ENCODE results near the gene CHD2.
A peak's percentile ranks its signal among the peaks of the same experiment; 100 is the strongest.

CHD2 gene

DNA sequence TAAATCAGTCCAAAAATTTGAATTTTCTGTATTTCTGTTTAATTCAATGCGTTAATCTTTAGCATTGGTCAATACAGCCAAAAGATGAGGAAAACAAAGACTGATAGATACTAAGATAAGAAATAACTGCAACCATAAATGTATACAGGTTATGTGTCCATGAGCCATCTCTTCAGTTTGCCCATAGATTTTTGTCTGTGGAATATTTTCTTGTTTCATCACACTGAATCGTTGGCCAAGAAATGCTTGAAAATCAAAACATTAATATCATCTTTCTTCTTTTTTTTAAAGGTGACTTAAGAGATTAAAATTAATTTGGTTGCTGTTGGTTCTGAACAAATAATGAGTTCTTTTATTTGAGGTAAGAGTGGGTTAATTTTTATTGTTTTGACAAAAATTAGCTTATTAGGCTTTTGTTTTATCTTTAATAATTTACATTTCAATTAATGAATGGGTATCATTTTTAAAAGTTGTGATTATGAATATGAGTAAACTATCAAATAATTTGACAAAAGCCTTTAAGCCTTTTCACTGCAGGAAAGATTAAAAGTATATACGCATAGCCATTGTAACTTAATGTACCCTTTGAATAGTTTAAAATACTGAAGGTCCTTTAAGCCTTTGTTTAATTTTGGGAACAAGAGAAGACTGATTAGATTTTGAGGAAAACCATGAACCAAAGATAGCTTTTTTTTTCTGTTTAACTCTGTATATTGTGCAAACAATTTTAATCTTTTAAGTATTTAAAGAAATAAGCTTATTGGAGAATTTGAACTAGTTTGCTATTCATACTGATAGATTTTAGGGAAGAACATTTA is 14.7 kb upstream of the CHD2 start:
- no peak for DNase-seq

DNA sequence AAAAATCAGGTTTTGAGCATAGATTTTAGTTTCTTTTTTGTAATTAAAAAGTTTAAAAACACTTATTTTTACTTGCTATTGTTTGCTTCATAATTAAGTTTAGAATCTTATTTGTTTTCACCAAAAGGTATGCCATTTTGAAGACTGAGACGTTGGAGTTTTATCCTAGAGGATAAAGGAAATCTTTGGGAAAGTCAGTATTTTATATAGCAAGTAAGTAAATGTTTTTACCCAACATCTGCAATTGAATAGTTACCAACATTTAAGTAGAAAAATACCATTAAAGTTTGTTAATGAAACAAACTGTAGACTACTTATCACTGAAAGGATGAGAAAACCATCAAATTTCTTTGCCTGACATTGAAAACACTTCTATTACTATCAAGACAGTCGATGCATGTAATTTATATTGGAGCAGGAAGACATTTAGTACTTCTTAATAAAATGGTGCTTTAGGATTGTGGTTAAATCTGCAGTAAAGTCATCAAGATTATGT is 14.0 kb upstream of the CHD2 start:
- DNase-seq, result no peak

DNA sequence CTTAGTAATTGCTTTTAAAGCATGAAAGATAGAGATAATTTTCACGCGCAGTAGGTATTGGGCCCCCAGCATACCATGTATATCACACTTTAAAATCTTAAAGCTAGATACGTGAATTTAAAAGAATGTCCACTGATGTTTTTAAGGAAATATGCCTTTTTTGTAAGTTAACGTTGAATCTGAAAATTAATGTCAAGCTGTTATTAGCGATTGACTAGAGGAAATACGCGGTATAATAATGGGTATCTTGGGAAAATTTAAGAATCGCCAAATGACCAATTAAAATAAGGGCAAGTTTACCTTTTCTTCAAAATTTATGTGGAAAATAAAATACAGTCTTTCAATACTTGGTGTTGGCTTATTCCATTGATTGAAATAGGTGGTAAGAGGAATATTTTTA is 13.3 kb upstream of the CHD2 start:
- no peak for DNase-seq

DNA sequence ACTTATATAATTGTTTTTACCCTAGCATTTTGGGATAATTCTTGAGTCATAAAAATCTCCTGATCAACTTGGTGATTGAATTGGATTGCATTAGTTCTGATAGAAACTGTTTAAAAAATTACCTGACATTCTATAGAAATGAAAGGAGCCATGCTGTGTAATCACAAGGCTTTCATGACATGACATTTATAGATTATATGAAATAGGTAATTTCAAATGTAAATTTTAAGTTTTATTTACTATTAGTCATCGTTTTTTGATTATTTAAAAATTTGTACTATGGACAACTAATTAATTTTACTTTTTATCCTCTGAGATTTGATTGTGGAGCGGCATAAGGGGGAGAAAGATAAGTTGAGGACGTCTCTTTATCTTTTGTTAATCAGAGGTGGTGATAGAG is 12.3 kb upstream of the CHD2 start:
- no peak for DNase-seq

DNA sequence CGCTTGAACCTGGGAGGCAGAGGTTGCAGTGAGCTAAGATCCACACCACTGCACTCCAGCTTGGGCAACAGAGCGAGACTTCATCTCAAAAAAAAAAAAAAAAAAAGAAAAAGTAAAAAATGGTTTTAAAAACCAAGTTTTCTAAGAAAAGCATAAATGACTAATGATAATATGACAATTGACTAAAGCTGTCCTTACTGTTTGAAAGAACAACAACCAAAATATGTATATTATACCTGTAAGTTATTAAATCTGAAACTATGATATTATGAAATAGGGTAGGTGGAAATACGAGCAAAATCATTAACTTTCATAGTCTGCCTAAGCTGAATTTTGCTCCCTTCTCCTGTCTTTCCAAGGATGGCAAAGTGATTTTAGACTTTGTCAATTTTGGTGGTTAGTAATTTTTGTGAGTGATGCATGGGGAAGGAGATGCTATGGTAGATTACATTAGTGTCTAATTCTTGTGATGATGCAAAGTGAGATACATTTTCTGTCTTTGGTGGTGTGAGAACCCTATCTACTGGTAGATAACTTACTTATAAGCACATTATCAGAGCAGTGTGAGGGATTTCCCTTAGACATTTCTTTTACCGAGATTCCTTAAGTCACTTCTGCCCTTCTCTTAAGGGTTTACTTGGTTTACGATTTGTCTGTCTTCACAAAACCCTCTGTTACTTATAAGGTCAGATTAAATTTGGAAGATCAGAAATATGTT is 10.6 kb upstream of the CHD2 start:
- DNase-seq, result no peak

DNA sequence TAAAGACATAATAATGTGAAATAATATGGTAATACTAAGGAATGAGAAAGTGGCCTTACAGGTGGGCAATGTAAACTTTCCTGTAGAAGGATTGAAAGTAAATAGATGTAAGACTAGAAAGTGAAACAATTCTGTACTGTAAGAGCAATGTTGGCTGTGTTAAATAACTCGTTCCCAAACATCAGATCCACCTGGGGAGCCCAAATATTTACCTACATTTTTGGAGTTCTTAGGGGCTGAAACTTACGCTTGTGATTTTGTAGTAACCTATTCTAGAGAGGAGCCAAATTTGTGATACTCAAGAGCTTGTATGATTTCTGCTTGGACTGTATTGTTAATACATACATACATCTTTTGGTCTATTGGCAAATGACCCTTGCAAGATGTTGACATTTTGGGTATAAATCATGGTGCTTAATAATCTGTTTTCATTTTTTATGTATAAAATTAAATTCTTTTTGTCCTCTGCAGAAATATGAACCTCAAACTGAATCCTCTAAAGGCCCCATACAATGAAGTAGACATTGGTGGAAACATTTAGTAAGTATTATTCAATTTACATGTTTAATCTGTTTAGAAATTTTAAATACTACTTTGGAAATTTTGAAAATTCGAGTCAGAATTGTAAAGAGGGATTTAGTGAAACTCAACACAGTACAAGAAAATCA is 8.5 kb upstream of the CHD2 start:
- no peak for DNase-seq

DNA sequence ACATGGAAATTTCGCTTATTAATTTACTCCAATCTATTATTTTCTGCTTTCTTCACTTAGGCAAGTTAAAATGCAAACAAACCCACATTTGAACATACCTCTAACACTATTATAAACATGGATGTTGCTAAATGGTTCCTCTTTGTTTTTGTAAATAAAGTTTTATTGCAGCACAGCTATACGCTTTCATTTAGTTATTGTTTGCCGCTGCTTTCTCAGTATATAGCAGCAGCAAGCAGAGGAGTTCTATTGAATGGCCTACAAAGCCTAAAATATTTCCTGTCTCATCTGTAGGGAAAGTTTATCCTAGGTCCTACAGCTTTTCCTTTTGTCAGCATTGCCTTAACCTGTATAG is 7.9 kb upstream of the CHD2 start:
- DNase-seq, result no peak

DNA sequence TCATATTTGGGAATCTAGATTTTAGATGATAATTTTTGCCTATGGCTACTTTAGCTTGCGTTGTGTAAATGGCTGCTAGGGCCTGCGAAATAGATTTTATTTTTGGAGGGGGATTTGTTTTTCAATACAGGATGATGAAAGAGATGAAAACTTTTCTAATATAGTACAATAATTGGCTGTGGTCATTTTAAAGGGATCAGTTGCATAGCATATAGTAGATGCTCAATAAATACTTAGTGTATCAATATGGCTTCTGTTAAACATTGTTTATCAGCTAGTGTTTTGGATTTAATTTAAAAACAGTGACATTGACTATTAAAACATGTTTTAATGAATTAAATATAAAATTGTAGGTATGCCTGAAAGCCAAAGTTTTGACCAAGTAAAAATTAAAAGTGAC is 6.9 kb upstream of the CHD2 start:
- no peak for DNase-seq

DNA sequence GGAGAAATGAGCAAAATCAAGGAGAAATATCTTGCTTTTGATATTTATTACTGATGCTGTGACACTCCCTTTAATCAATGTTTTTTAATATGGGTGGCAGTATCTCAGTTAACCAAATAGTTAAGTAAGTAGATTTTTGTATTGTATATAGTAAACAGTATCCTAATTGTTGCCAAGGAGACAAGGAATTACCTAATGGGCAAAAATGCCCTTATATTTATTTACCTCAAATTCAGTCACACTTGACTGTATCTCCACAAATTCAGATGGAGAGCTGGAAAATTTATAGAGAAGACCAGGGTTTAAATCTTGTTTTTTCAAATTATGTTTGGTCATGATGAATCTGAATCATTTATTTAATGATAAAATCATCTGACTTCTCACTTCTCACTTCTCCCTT is 3.6 kb upstream of the CHD2 start:
- DNase-seq, result no peak

DNA sequence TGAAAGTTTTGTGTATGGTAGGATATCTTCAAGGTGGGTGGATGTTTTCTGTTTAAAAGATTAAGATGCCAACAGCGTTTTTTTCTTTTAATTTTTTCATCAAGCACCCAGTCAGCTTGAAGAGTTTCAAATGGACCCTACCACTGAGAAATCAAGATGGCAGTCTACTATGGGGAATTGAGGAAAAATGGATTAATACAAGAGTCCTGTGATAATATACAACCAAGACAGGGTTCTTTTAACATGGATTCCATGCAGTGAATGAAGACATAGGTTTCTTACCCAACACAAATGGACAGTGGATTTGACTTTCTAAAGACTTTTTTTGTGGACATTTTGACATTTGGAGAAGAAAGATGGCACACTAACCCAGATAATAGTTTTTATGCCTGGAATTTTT is 2.5 kb upstream of the CHD2 start:
- no peak for DNase-seq

DNA sequence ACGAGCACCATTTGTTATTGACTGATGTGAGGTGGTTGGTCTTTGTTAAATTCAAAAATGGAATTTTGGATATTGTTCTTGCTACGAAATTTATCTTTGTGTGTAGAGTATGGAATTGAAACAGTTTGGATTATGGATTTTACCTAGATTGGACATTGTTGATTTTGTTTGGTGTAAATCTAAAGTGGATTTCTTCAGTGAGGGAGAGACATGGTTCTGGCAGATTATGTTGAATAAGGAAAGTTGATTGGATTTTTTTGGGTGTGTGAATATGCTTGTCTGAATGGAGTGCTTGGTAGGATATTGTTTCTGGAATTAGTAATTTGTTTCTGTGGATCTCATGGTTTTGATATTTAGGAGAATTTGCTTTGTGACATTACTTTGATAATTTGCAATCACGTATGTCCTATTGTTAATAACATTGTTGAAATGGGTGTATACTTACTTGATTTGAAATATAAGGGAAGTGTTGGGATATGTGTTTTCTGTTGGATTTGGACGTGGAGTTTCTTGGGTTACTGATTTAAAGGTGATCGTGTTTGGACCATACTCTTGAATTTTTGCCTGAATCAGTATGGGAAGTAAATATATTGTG is 1.0 kb upstream of the CHD2 start:
- no peak for DNase-seq

DNA sequence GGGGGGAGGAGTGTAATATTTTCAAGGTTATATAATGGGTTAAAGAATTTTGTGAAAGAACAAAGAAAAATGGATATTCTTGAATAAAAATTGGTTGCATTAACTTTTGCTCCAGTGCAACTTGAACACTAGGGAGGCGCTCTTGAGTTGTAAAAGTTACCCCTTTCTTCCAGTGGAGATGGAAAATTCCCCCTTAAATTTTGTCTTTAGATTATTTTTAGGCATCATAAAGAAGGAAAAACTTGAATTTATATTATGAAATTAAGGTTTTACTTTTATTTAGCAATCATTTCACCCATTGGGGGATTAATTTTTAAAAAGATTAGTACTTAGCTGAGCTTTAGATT is 550 bp upstream of the CHD2 start:
- no peak for DNase-seq

DNA sequence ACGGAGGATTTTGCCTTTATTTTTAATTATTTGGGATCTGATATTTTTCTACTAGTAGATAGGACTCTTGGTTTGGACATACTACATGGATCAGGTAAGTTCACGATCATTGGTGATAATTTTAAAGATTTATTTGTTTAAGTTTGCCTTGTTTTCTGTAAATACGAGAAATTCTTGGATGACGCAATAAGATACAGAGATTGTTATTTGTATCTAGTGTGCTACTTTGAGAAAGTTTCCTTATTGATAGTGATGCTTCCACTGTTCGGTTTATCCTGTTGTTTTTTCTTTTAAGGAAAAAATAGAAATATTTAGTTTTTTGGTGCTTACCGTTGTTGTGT is 577 bp downstream of the CHD2 start:
- no peak for DNase-seq

DNA sequence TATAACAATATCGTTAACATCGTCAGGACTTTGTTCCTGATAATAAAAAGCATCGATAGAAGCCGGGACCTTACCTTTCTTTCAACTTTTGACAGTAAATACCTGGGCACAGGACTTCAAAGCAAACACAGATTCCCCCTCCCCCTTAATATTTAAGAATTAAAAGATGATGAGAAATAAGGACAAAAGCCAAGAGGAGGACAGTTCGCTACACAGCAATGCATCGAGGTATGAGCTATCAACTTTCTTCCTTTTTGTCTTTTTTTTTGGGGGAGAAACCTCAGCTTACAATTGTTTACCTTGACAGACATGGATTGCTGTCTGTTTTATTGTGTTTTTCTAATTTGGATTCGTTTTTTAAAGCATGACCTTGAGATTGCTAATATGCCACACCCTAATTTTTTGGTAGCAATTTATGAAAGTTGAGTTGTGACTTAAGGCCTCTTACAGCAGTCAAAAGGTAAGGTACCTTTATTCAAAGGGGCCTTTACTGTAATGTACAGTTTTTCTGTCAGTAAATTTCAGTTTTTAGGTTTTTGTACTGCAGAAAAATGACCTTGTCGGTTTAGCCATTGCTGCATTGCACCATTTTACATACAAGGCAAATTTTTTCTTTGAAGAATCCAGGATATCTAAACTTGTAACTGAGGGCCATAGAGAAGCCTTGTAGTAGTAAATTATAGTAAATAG is 1.1 kb downstream of the CHD2 start:
- peak in 1 of 51 donors; percentile 61 for DNase-seq

DNA sequence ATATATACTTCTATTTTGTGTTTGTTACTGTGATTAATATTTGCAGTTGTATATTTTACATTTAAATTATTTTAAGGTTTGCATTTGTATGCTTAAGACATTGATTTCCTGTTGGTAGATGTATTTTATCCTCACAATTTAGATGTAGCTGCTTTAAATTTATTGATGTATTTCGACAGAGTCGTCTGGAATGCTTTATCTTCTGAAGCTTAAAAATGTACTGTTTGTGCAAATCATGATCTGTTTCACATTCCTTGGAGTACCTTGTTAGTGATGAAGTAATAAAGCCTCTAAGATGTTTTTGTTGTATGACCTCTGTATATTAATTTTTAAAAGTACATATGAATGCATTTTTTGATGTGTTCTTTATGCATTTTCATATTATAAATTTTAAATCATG is 1.9 kb downstream of the CHD2 start:
- DNase-seq, result no peak

DNA sequence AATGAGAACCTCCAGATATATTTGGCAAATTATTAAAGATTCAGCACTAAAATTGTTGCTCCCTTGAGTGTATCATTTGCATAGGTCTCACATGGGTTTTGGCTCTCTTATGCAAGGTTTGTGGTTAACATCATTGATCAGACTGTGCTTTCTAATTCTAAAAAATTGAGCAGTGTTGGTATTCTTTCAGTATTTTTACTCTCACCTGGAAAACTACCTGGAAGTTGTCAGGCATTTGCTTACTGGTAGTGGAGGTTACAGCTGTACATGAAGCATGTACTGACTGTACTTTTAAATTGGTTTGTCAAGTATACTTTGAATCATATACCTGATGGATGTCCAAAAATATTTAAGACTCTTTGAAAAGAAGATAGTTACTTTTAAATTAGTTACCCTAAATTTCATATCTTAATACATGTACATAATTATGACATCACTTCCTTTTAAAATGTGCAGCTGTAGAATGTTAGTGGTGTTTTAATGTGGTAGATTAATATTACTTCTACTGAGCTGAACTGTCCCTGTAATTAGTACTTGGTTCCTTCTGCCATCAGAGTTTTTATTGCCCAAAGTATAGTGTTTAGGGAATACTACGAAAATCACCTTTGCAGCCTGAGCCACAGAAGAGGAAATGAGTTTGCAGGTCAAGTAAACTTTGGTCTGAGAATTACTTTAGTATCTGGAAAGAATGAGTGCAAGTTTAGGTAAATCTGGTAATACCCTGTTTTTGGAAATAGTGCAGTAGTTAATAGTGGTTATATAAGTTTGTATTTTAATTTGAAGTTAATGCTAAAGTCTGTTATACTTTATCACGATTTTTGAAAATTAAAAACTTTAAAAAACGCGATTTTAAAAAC is 2.8 kb downstream of the CHD2 start:
- peak in 1 of 51 donors; percentile 20 for DNase-seq

DNA sequence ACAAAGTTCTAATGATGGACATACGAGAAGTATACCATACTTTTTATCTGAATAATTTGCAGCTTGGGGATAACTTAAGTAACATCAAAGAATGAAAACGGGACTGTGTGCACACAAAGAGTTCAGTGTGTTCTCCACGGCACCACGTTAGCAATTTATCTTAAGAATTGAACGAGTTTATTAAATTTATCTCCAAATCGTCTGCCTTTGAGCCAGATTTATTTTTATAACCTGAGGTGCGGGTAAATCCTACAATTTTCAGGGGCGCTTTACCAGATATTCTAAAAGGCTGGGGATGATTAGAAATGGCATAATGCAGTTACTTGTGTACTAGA is 3.5 kb downstream of the CHD2 start:
- no peak for DNase-seq

DNA sequence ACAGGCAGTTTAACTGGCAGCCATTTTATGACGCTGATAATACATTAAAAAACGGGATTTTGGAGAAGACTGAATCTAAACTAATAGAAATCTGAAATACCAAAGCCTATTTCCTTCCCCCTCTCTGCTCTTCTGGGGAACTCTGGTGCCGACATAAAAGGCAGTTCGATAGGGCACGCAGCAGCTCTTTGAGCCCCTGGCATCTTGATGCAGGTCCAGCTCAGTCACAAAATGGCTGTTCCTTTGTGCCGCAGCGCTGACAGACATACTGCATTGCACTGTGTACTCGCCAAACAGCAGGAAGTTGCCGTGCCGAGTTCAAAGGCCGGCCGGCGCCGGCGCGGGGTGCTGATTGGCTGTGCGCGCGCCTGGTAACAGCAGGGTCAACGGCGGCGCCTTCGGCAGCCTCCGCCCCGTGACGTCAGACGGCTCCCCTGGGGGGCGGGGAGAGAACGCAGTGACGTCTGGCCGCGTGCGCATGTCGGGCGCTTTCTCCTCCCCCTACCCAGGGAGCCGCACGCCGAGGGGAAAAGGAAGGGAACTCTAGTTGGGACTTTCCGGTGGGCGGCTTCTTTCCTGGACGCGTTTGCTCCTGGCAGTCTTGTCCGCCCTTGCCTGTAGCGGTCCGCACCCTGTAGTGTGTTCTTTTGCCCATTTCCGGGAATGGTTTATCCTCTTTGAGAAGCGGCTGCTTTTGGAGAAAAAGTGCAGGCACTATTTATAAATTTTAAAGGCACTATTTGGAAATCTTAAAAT is 4.0 kb downstream of the CHD2 start:
- peak; percentile 79 to 100 (median 99) for DNase-seq

DNA sequence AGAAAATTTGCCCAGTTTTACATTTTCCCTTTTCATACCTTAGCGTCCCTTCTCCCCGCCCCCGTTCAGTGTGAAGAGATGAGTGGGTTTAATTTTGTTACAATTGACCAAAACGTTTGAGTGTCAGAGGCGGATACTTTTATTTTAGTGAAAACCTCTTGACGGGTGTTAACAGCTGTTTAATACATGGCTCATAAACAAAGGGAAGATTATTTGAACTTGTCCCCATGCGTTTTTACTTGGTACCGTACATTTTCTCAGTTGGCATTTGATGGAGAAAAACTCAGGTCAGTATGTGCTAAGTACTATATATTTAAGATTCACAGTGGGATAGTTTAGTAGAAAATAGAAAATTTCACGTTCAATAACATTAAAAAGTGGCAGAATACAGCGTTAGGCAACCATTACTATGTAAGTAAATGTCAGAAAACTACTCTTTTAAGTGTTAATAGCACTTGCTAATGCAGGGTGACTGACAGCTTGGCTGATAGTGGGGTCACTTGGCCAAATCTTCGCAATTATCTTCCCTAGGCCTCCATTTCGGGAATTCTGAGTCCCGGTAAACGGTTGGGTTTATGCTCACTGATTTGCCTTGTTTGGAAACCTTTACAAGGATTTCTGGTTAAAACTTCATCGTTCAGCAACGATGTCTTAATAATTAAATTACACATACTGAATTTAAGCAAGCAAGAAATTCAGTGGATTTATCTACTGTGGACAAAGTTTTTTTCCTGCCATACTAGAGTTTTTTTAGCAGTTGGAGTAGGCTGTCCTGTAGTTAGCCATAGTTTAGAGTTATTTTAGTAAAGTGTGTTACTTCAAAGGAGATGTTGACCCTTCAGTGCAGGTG is 4.8 kb downstream of the CHD2 start:
- DNase-seq, result peak in 1 of 51 donors; percentile 76
